Stimulated activated CD8-positive, alpha-beta memory T cell treated with anti-CD3 and anti-CD28 coated beads, Interleukin-15, amount 100 ng/mL, for 24 hours (primary cell): Measurements from ENCODE around the gene WDR27.
"Not testable (repeated sequence)": the region's sequence is repeated elsewhere in the genome, so short reads cannot be mapped to it uniquely, and the experiment has no call there.

Experiments
- DNase-seq: peaks from one replicate; pipeline ENCODE4 v3.0.0-alpha.2; 2020; ENCODE audit warnings: low read depth

WDR27 gene

DNA sequence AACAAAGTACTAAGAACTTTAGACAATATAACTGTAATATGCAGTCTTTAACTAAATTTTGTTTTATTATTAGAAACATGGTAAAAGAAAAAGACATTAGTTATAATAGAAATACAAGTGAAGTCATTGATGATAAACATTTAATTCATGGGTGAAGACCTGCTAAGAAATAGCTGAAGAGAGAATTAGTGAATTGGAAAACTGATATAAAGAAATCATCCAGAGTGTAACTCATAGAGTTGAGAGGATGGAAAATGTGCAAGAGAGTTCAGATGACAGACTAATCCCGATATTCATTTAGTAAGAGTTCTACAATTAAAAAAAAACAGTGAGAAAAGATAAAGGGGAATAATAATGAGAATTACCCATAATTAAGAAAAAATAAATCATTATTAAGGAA is 227.5 kb downstream of the WDR27 start:
- no peak for DNase-seq

DNA sequence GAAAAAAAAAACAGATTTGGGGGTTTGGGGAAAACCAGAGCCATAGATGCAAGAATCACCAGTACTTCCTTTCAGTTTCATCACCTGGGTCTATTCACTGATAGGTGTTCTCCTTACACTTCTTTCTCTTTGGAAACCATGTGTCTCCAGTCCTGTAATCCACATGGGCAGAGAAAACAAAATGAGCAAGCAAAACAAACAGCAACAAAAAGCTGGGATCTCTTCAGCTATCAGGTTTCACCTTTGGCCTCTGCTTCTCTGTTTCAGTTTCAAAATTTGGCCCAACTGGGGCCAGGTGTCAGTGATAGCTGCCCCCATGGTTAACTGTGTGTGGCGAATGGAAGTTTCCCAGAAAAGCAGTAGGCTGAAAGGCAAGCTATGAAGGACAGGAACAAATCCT is 228.2 kb downstream of the WDR27 start:
- DNase-seq, result no peak

DNA sequence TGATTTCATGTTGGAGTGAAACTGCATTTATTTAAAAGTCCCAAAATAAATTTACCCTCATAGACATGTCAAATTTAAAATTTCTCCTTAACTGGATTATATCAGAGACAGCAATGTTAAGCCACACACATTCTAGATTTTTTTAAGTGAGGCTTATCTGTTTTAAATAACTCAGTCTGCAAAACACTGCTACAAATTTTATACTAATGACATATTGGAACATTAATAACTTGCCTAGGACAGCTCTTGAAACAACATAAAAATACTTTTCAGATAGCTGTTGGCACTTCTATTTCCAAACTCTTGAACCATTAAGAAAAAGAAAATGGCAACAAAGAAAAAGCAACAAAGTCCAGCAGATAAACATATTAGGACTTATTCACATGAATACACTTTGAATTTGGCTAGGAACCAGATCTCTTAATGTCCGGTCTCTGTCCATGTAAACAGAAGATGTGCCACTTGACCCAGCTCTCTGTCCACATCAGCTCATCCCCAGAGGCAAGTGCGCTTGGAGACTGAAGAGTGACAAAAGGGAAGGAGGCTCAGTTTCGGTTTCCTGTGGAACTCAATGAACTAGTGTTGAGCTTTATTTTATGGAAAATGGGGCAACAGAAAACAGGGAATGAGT is 228.9 kb downstream of the WDR27 start:
- no peak for DNase-seq

DNA sequence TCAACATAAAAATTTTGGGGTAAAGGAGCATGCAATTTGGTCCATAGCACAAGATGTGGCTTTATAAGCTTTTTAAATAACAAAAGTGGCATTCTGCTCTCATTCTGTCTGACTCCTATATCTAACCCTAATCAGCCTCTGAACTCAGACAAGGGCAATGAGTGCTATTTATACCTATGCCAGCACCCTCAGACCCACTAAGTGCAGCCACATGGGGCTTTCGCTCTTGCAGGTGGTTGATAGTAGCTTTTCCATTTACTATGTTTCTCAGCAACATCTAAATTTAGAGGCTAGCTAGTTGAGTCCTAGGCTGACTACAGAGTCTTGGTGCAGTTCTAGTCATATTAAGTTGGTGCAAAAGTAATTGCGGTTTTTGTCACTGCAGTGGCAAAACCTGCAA is 231.0 kb downstream of the WDR27 start:
- DNase-seq, result no peak

DNA sequence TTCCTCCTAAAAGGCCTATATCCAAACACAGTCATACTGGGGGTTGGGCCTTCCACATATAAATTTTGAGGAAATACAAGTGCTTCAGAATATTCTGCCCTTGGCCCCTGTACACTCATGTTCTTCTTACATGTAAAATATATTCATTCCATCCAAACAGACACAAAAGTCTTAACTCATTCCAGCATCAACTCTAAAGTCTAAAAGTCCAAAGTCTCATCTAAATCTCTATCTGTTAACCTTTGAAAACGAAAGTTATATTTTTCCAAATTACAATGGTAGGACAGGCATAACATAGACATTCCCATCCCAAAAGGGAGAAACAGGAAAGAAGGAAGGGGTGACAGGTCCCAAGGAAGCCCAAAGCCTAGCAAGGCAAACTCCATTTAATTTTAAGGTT is 232.8 kb downstream of the WDR27 start:
- DNase-seq, result no peak

DNA sequence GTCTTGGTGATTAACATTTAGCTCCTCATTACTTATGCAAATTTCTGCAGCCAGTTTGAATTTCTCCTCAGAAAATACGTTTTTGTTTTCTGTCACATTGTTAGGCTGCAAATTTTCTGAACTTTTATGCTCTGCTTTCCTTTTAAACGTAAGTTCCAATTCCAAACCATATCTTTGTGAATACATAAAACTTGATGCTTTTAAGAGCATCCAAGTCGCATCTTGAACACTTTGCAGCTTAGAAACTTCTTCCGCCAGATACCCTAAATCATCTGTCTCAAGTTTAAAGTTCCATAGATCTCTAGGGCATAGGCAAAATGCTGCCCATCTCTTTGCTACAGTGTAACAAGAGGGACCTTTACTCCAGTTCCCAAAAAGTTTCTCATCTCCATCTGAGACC is 234.1 kb downstream of the WDR27 start:
- not testable (repeated sequence) for DNase-seq

DNA sequence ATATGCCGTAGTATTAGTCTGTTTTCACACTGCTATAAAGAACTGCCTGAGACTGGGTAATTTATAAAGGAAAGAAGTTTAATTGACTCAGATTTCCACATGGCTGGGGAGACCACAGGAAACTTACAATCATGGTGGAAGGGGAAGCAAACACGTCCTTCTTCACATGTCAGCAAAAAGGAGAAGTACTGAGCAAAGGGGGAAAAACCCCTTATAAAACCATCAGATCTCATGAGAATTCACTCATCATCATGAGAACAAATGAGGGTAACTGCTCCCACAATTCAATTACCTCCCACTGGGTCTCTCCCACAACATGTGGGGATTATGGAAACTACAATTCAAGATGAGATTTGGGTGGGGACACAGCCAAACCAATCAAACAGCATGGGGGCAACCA is 235.6 kb downstream of the WDR27 start:
- DNase-seq, result not testable (repeated sequence)

DNA sequence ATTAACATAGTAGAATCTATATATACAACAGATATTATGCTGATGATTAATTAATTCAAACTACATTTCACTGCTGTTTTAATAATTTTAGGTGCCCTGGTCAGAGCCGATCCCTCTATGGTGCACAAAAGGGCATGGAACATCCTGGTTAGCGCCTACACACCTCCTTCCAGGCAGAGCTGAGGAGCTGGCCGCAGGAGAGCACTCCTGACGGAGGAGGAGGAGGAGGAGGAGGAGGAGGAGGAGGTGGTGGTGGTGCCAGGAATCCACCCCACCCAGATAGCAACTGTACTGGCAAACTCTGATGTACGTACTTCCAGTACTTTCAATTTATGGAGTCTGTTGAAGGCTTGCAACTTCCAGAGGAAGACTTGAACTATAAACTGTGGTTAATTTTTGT is 244.1 kb downstream of the WDR27 start:
- DNase-seq, result no peak

DNA sequence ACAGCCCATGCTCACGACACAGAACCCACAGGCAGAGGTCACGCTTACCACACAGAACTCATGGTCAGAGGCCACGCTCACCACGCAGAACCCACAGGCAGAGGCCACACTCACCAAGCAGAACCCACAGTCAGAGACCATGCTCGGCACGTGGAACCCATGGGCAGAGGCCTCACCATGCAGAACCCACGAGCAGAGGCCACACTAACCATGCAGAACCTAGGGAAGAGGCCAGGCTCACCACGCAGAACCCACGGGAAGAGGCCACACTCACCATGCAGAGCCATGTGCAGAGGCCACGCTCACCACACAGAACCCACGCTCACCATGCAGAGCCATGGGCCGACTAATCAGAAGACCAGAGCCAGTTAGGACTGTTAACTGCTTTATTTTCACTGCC is 245.0 kb downstream of the WDR27 start:
- no peak for DNase-seq

DNA sequence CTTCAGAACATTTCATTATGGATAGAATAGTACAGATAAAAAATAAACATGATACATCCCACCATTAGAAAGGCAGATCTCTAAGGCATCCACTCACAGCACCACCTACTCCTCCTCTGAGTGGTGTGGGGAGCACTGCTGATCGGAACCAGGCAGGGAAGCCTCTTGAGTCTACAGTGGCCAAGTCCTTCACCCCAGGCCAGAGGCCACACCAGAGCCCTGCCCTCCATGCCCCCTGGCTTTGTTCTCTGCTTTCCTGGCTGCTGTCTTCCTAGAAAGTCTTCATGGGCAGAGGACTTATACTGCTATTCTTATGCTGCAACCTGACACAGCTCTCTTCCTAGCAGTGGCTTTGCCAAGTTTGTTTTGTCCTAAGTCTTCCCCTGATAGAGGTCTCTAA is 246.4 kb downstream of the WDR27 start:
- DNase-seq, result no peak

DNA sequence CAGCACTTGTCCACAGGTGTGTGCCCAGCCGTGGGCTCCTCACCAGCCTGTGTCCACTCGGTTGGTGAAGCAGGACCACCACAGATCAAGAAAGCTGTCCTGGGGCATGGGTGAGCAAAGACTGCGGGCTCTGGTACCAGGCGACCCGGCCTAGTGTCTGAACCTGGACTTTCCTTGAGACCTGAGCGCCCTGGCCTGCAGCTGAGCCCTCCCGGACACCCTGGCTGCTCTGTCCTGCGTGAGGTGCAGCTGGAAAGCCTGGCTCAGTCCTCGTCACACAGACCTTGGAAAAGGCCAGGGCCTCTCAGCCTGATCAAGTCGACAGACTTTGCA is 247.0 kb downstream of the WDR27 start:
- no peak for DNase-seq

DNA sequence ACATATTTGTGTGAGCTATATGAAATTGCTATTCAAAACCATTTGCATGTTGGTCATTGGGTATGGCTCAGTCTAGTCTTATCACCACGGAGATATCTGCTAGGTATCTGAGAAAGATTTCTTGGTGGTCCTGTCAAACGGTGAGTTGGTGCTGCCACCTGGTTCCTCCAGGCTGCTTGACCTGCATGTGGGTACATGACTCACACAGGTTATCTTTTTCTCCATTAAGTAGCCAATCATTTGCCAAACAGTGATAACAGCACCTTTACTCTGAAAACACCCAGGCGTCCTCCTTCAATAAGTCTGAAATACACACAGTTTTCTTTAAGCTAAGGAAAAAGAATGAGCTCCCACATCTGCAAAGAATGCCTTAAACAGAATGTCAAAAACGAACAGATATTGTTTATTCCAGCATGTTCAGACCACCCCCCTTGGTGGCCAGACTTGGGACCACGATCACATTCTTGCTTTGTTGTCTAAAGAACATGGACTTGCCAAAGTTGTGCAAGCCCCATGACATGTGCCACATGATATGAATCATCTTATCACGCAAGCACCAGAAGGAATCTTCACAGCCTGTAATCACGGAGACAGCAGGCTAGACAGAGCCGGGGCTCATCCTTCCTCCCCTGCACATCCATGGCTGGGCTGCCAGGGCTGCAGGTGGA is 247.5 kb downstream of the WDR27 start:
- no peak for DNase-seq

DNA sequence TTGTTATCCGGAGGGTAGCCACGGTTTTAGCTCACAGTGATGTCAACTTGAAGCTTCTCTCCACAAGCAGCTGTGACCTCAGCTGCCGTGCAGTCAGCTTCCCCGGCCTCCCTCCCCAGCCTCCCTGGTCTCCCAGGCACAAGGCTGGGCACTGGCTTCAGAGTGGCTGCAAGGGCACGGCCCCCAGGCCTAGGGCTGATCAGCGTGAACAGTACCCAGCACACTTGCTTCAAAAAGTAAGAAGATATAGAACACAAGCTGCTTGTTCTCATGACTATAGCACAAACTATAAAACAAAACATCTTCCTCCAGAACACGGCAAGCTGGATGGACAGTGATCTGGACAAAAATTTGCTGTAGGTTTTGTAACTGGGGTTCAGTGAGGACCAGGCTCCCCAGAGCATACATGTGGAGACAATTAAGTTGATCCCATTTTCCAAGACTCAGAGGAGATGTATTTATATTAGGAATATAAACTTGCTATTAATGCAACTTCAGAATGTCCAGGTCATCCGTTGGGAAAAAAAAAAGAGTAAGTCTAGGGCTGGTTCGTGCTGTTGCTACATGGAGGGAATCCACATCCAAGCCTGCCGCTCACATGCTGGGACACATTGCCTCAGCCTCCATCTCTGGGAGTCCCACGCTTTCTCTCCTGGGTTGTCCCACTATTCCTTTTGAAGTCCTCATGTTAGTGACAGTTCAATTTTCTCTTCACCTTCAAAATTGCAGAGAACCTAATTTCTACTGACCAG is 248.8 kb downstream of the WDR27 start:
- no peak for DNase-seq

DNA sequence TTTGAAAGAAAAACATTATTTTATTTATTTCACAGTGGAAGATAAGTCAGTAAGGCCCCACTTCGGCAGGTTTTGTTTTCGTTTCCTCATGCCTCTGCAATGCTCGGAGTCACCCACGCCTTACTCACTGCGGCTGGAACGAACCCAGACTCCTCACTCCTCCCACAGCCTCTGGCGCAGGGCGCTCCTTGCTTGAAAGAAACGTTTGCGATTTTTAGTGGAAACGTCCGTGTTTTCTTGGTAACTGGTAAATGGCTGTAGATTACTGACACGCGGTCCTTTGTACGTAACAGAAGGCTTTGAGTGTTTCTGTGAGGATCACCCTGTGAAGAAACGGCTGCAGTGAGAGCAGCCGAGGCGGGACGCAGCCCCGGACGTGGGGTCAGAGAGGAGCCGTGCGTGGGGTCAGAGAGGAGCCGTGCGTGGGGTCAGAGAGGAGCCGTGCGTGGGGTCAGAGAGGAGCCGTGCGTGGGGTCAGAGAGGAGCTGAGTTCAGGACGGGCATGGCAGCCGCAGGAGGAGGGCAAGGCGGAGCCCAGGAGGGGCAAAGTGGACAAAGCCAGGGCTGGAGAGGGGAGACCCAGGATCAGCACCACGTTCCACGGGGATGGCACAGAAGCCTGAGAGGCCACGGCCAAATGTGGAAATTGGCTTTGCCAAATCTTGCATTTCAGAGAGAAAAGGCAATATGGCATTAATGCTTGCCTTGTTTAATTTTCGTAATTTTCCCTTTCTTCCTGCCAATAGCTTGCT is 249.5 kb downstream of the WDR27 start:
- DNase-seq, result no peak

DNA sequence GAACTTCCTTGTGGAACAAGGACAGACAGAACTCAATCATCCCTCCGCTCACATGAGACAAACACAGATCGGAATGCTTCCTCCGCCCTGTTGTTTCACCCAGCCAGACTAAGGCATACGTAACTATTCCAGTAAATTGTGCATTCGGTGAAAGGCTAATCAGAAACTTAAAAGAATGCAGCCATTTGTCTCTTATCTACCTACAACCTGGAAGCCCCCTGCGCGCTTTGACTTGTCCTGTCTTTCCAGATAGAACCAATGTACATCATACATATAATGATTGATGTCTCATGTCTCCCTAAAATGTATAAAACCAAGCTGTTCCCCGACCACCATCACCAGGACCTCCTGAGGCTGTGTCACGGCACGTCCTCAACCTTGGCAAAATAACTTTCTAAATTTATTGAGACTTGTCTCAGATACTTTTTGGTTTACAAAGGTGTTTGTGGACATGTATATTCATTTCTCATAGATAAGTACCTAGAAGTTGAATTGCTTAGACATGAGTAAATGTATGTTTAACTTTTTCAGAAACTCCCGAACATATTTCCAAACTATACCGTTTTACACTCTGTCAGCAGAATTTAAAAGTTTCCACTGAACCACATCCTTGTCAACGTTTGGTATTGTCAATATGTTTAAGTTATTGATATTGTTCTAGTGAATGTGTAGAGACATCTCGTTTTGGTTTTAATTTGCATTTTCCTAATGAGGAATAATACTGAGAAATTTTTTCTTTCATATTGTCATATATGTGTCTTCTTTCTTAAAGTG is 250.6 kb downstream of the WDR27 start:
- no peak for DNase-seq

DNA sequence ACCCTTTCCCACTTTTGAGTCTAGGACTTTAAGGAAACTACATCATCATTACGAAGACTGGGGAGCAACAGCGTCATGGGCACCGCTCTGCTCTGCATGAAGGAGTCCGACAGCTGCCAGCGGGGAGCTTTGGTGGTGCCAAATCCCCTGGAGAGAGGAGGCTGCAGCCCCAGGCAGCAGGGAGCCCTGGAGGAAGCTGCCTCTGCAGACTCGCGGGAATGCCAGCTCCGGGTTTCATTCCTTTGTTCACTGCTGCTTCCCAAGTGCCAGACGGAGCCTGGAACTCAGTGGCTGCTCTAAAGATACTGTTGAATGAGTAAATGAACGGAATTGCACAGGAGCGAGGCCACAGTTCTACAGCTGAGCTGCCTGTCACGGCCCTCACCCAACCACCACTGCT is 251.7 kb downstream of the WDR27 start:
- DNase-seq, result no peak

DNA sequence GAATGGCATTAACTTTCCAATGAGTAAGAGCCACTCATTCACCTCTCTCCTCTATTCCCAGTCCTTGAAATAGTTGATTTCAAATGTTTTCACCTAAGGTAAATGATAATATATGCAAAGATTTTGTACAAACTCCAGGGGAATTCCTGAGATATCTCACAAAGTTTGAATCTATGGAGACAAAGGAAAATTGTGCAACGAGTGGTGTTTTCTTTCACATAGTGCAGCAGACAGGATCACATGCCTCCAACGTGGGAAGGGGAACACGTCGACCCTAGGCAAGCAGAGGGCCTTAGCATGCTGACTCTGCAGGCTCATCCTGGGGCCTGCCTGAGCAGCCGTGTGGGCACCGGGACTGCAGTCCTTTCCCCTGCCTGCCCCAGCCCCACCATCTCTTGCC is 252.6 kb downstream of the WDR27 start:
- no peak for DNase-seq

DNA sequence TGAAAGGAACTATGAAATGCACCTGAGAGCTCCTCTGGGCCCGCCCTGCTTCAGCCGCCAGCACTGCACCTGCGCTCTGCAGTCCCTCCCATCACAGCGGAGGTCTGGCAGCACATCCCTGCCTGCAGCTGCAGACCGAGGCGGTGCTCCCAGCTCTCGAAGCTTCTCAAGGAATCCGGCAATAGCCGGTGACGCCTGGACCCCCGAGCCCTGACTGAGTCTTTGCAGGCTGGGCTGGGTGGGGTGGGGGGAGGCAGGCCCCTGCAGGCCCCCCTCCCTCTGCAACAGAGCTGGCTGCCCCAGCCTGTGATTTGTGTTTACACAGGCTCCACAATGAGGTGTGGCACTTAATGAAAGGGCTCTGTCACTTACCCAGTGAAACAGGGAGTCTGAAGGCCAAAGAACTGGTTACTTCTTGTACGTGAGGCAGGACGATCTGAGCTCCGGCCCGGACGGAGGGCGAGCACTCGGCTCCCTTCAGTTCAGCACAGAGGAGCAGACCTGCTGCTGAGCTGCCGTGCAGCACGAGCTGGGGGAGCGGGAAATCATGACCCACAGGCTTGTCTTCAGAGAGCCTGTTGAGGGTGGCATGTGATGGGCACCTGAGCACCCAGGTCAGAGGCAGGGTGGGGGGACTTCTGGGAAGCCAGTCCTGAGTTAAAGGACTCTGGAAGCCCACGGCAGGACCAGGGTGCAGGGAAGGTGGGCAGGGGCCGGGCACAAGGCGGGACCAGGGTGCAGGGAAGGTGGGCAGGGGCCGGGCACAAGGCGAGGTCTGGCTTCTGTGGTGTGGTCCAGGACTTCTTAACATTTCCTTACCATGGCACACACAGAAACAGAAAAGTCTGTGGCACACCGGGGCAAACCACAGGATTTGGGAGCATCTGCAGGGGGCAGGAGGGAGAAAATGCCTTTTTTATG is 255.9 kb downstream of the WDR27 start:
- no peak for DNase-seq

DNA sequence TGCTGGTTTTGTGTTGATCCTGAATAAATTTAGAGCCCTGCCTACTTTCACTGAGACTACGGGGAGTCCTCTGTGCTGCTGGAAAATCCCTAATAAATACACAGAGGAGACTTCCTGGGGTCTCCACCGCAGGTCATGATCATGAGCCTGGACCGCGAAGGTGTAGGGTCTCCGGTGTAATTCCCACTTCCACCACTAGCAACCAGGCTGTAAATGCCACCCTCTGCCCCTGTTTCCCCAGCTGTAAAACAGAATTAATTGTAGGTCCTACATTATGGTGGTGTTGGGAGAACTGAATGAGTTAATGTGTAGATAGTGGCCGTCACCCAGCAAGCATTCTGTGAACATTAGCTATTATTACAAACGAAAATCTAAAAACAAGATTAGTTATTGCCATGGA is 256.6 kb downstream of the WDR27 start:
- DNase-seq, result no peak

DNA sequence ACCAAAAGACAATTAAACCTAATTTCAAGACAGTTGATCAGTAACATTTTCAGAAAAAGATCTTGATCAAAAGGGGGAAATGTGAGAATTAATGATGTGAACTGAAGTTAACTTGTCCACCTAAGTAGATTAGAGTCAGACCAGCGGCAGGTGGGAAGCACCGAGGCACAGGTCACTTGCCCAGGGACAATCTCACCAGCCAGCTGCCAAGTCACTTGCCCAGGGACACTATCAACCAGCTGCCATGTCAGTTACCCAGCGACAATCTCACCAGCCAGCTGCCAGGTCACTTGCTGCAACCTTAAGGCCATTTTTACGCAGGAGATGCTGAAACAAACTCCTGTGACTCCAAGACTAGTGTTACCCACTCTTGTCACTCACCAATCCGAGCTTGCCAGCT is 260.5 kb downstream of the WDR27 start:
- no peak for DNase-seq

DNA sequence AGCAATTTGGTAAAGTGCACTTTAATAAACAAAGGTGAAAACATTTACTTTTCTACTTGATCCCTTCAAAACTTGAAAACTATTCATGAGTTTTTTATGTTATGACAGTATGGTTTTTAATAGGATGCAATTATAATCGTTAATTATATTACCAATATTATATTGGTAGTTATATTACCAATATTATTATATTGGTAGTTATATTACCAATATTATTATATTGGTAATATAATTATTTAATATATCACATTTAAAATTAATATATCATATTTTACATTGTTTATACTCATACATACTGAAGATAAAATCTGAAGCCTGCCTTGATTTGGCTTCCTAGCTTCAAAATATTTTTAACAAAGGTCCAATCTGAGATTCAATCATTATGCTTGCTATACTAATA is 262.1 kb downstream of the WDR27 start:
- DNase-seq, result no peak
